Mucosa of stomach (tissue), 1 donor: Measurements from ENCODE around the gene LAMB2.

ENCODE experiments used
- H3K27me3 ChIP-seq: one replicate; pipeline ENCODE4 v1.7.0; 2013; ENCODE audit warnings: mild to moderate bottlenecking, low read length; ENCODE audit not compliant: control insufficient read depth, insufficient read depth
- H3K36me3 ChIP-seq: one replicate; pipeline ENCODE4 v1.7.0; 2013; ENCODE audit warnings: low read length; ENCODE audit not compliant: control insufficient read depth, insufficient read depth
- H3K4me1 ChIP-seq: one replicate; pipeline ENCODE4 v1.7.0; 2013; ENCODE audit warnings: mild to moderate bottlenecking, low read length; ENCODE audit not compliant: control insufficient read depth, insufficient read depth
- H3K4me3 ChIP-seq: one replicate; pipeline ENCODE4 v1.7.0; 2013; ENCODE audit warnings: low read length
- H3K9ac ChIP-seq: one replicate; pipeline ENCODE4 v1.7.0; 2013; ENCODE audit warnings: mild to moderate bottlenecking, low read length, moderate library complexity
- H3K9me3 ChIP-seq: one replicate; pipeline ENCODE4 v1.7.0; 2013; ENCODE audit warnings: mild to moderate bottlenecking, low read length, moderate library complexity; ENCODE audit not compliant: control insufficient read depth
- donor health status: Pancreatic carcinoma.

LAMB2 gene

DNA sequence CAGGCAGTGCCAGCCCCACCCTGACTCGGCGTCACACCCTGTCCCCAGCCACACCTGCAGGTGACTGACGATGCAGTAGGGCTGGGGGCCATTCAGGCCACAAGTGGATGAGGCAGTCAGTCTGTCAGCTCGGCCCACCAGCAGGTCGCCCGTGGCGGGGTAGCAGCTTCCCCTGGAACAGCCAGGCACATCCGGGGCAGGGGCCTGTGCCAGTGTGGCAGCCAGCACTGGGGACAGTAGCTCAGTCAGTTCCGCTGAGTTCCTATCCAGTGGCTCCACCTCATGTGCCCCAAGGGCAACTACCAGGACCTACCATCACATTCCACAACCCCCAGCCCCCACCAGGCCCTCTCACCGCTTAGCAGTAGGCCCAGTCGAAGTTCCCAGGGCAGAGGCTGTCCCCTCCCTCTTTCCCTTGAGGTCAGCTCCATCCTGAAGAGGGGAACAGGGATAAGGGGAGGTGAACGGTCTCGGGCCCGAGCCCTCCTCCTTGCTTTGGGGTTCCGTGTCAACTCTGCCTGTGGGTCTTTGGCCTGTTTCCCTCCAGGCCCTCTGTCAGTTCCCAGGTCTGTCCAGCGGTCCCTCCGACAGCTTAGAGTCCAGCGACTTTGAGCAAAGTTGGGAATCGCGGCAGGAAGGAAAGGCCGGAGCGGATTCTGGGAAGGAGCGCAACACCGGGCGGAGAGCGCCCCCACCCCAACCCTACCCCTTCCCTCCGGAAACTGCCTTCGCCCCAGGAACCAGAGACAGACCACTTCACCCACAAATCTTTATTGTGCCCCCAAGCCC is at the start of gene LAMB2:
LAMB2 (minus strand) TSS at position 614 of the 789 bp plus-strand sequence; CDS start at position 431, 183 bp downstream.
- Histone ChIP-seq H3K9ac (peak within 1 kb of the TSS; percentile 63), H3K9me3 (no peaks in the 10 kb centered on the region), H3K4me3 (peak within 1 kb of the TSS; percentile 44), H3K4me1 (peaks cover 18% of the 10 kb centered on the region), H3K27me3 (peaks cover under 1% of the 10 kb centered on the region), H3K36me3 (no peaks in the 10 kb centered on the region)

DNA sequence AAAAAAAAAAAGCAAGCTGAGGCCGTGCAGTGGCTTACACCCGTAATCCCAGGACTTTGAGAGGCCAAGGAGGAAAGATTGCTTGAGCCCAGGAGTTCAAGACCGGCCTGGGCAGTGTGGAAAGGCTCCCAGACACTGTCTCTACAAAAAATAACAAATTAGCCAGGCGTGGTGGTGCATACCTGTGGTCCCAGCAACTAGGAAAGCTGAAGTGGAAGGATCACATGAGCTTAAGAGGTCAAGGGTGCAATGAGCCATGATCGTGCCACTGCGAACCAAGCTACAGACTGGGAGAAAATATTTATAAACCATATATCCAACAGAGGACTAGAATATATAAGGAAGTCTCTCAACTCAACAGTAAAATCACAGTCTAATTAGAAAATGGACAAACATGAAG is 48.5 kb upstream of the LAMB2 start:
- H3K4me1 ChIP-seq, result no peaks in the 10 kb centered on the region
- H3K9me3 ChIP-seq, result no peaks in the 10 kb centered on the region
- H3K36me3 ChIP-seq, result no peaks in the 10 kb centered on the region
- no peaks in the 10 kb centered on the region for H3K27me3 ChIP-seq
- H3K9ac ChIP-seq, result no peak overlapping the region
- no peak overlapping the region for H3K4me3 ChIP-seq

DNA sequence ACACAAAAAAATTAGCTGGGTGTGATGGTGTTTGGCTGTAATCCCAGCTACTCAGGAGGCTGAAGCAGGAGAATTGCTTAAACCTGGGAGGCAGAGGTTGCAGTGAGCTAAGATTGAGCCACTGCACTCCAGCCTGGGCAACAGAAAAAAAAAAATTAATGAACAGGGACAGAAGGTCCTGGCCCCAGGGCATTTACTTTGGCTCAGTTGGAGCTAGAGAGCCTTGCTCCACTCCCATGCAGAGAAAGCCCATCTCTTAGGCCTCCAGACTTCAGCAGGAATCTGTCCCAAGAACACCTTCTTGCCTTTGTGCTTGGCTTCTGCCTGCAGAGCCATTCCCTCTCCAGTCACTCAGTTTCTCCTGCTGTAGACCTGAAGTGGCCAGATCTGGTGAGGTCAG is 47.3 kb upstream of the LAMB2 start:
- no peaks in the 10 kb centered on the region for H3K4me1 ChIP-seq
- no peaks in the 10 kb centered on the region for H3K27me3 ChIP-seq
- no peaks in the 10 kb centered on the region for H3K9me3 ChIP-seq
- H3K9ac ChIP-seq, result no peak overlapping the region
- H3K36me3 ChIP-seq, result no peaks in the 10 kb centered on the region
- no peak overlapping the region for H3K4me3 ChIP-seq

DNA sequence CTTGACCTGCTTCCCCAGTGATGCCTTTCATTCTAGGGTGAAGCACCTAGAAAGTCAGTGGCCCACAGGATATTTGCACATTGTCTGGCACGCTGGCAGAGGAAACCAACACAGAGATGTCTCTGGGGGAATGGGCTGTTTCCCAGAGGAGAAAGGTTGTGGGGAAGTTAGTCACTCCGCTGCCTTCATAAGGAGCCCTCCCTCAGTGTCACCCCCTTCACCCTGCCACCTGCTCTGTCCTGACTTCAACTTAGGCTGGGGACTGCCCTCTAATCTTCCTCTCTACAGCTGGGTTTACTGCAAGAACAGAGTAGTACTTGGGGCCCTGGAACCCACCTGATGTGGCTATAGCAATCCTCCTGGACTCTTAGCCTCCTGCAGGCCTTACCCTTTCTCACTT is 44.2 kb upstream of the LAMB2 start:
- Histone ChIP-seq H3K36me3 (no peaks in the 10 kb centered on the region), H3K9ac (no peak overlapping the region)

DNA sequence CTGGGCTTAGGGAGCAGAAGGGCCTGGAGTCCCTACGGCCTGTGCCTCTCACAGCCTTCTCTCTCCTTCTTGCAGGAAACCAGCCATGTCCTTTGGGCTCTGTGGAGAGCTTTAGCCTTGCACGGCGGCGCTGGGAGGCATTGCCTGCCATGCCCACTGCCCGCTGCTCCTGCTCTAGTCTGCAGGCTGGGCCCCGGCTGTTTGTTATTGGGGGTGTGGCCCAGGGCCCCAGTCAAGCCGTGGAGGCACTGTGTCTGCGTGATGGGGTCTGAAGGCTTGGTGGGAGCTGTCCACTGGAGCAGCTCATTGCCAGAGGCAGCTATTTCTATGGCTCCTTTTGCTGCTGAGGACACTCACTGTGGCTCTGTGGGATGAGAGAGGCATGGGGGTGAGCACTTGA is 42.7 kb upstream of the LAMB2 start:
- H3K4me1 ChIP-seq, result peaks cover 26% of the 10 kb centered on the region
- H3K9ac ChIP-seq, result no peak overlapping the region
- no peaks in the 10 kb centered on the region for H3K36me3 ChIP-seq
- H3K9me3 ChIP-seq, result no peaks in the 10 kb centered on the region
- no peak overlapping the region for H3K4me3 ChIP-seq
- no peaks in the 10 kb centered on the region for H3K27me3 ChIP-seq

More for the DNA sequence above, 44.2 kb upstream of the LAMB2 start:
- Histone ChIP-seq H3K9me3 (no peaks in the 10 kb centered on the region), H3K27me3 (no peaks in the 10 kb centered on the region), H3K4me1 (peaks cover 12% of the 10 kb centered on the region), H3K4me3 (no peak overlapping the region)

DNA sequence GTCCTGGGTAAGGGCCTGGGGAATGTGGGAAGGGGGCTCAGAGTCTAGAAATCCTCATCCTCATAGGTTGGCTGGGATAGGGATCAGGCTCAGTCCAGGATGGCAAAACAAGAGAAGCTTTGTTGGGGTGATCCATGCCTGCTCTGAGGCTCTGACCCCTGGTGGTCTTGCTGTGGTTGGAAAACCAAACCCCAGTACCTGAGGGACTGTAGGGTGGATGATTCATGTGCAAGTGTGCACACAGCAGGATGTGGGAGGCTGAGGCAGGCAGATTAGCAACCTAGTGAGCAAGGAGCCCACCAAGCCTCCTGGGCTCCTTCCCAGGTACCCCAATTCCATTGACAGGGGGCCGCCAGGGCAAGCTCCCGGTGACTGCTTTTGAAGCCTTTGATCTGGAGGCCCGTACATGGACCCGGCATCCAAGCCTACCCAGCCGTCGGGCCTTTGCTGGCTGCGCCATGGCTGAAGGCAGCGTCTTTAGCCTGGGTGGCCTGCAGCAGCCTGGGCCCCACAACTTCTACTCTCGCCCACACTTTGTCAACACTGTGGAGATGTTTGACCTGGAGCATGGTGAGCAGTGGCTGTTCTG is 41.6 kb upstream of the LAMB2 start:
- Histone ChIP-seq H3K36me3 (no peaks in the 10 kb centered on the region), H3K9ac (no peak overlapping the region), H3K9me3 (no peaks in the 10 kb centered on the region), H3K27me3 (no peaks in the 10 kb centered on the region), H3K4me3 (no peak overlapping the region), H3K4me1 (peaks cover 27% of the 10 kb centered on the region)

DNA sequence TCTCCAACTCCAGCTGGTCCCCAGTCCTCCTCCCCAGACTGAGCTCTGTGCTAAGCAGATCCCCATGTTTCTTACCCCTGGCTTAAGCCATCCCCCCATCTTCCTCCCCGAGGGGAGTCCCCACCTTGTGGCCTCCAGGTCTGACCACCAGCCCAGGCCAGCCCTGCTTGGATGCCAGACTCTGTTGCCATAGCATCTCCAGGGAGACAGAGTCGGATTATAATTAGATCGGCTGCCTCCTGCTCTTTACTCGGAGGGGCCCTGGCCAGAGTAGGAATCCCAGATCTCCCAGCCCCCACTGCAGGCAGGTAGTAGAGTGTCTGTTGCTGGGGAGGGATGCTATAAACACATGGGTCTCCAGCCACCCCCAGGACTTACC is 40.9 kb upstream of the LAMB2 start:
- no peaks in the 10 kb centered on the region for H3K9me3 ChIP-seq
- H3K4me3 ChIP-seq, result no peak overlapping the region
- H3K4me1 ChIP-seq, result peaks cover 27% of the 10 kb centered on the region
- H3K27me3 ChIP-seq, result no peaks in the 10 kb centered on the region
- no peaks in the 10 kb centered on the region for H3K36me3 ChIP-seq
- H3K9ac ChIP-seq, result no peak overlapping the region

DNA sequence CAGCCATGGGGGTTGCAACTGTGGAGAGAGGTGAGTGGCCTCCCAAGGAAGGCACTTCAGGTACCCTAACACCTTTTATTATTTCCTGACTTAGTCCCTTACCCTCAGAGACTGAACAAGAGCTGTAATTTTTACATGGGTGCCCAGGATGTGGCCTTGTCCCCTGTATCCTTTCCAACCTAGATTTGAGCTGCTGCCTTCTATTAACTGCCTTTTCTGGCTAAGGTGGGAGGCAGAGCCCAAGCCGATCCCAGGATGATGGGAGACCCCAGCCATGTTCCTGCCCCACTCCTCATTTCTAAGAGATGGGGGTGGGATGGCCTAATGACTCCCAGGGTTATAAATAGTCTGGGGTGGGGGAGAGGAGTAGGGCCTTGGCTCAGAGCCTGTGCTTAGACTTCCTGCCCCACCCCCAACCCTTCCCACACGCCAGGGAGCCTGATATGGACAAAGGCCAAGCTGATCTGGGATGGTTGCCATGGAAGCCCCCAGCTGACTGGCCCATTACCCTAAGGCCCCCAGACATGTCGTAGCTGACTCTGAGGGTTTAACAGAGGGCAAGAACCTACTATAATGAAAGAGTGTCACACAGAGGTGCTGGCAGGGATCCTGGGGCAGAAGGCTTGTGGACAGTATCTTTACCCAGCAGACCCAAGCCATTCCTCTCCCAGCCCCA is 40.4 kb upstream of the LAMB2 start:
- Histone ChIP-seq H3K4me3 (no peak overlapping the region), H3K27me3 (no peaks in the 10 kb centered on the region), H3K4me1 (peaks cover 27% of the 10 kb centered on the region), H3K9ac (no peak overlapping the region), H3K36me3 (no peaks in the 10 kb centered on the region), H3K9me3 (no peaks in the 10 kb centered on the region)

DNA sequence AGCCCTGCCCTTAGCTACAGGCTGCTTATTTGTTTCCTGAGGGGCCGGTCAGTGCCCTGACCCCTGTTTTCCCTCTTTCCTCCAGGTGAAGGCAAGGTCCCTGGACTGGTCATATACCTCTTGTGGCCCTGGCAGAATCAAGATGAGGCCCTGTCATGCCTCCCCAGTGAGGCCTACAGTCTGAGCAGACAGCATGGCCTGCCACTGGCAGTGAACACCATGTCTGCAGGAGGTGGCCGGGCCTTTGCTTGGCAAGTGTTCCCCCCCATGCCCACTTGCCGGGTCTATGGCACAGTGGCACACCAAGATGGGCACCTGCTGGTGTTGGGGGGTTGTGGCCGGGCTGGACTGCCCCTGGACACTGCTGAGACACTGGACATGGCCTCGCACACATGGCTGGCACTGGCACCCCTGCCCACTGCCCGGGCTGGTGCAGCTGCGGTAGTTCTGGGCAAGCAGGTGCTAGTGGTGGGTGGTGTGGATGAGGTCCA is 39.7 kb upstream of the LAMB2 start:
- H3K36me3 ChIP-seq, result no peaks in the 10 kb centered on the region
- peak overlapping the region; percentile 83 for H3K9ac ChIP-seq
- peak overlapping the region; percentile 42 for H3K4me3 ChIP-seq
- no peaks in the 10 kb centered on the region for H3K9me3 ChIP-seq
- H3K4me1 ChIP-seq, result peaks cover 27% of the 10 kb centered on the region
- no peaks in the 10 kb centered on the region for H3K27me3 ChIP-seq

DNA sequence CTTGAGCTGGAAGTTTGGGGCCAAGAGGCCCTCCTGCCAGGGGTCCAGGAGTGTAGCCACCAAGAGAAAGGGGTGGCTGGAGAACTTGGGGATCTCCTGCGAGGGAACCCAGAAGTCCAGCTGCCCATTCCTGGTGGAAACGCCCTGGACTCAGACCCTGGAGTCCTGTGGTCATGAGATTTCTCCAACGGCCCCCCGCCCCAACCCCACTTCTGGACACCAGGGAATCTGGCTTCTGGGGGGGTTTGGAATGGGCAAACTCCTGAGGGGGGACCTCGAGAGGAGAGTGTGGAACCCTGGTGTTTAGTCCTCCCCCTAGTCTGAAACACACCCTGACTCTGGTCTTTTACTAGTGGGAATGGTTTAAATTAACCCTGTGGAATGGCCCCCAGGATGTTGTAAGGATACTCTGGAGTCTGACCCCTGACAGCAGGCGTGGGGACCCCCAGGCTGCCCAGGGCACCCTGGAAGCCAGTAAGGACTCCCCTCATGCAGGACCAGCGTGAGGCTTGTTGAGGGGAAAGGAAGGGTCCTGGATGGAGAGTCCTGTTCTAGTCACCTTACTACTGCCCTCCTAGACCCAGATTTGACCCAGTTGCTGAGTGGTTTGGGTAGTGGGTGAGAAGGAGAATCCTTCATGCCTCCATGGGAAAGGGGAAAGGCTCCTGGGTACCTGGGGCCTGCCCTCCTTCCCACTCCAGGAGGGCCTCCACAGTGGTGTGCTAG is 39.1 kb upstream of the LAMB2 start:
- Histone ChIP-seq H3K9ac (peak overlapping the region; percentile 83), H3K4me3 (peak overlapping the region; percentile 42), H3K4me1 (peaks cover 27% of the 10 kb centered on the region), H3K9me3 (no peaks in the 10 kb centered on the region), H3K27me3 (no peaks in the 10 kb centered on the region), H3K36me3 (no peaks in the 10 kb centered on the region)

DNA sequence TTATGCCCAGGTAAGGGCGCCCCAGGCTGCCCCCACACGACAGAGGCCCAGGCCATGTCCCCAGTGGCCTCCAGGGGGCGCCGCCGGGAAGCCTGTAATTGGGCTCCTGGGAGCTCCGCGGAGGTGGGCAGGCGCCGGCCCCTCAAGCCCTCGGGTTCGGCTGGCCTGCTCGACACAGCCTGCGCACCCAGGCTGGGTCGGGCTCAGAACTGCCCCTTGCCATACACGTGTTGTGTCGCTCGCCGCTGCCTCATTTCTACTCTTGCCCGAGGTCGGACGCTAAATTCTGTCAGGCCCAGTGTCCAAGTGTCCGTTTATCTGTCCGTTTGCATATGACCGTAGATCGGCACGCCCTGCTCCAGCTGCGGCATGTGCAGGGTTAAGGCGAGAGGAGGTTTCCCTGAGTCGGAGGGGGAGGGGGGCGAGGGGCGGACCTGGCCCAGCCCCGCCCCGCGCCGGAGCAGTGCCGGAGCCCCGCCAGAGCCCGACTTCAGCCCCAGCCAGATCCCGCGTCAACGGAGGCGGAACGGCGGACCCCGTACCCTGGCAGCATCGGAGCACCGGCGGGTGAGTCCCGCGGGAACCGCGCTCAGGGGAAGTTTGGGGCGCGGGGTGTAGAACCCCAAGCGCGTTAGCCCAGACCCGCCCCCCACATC is 38.4 kb upstream of the LAMB2 start, which contains the start of gene KLHDC8B:
KLHDC8B (plus strand) TSS at position 480 of the 656 bp plus-strand sequence. CDS start 1,172 bp downstream, outside the sequence.
- Histone ChIP-seq H3K36me3 (no peaks in the 10 kb centered on the region), H3K4me3 (peak within 1 kb of the TSS; percentile 42), H3K9me3 (peaks cover 4% of the 10 kb centered on the region), H3K27me3 (no peaks in the 10 kb centered on the region), H3K9ac (peak within 1 kb of the TSS; percentile 83), H3K4me1 (peaks cover 34% of the 10 kb centered on the region)
